Epithelial cell of proximal tubule (primary cell): ENCODE measurements around the gene TMPRSS11D. TPM values are rescaled to one million over a fixed set of nuclear protein-coding genes. Genes with fewer than 3 reads are reported as not detected.

ENCODE experiments used
- DNase-seq: peaks from one replicate; pipeline ENCODE4 v3.0.0-alpha.2; 2011; ENCODE audit warnings: low read depth
- H3K4me3 ChIP-seq: 2 replicates; pipeline ENCODE4 v1.5.1; 2011; ENCODE audit warnings: low read depth, mild to moderate bottlenecking, low read length
- total RNA-seq: library from RNA; depleted of rRNA; stranded (reverse); fragments of >200 nt; gene quantifications from 2 replicates; pipeline ENCODE4 v1.2.3, GENCODE V29; 2015
- TF ChIP-seq, protein P1 (sequence below): conservative IDR thresholded peaks from 2 replicates; pipeline ENCODE4 v1.5.1; 2012; ENCODE audit warnings: low read depth, mild to moderate bottlenecking, low read length

Gene TMPRSS11D, protein sequence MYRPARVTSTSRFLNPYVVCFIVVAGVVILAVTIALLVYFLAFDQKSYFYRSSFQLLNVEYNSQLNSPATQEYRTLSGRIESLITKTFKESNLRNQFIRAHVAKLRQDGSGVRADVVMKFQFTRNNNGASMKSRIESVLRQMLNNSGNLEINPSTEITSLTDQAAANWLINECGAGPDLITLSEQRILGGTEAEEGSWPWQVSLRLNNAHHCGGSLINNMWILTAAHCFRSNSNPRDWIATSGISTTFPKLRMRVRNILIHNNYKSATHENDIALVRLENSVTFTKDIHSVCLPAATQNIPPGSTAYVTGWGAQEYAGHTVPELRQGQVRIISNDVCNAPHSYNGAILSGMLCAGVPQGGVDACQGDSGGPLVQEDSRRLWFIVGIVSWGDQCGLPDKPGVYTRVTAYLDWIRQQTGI
- total RNA-seq: not detected in 2 replicates

DNA sequence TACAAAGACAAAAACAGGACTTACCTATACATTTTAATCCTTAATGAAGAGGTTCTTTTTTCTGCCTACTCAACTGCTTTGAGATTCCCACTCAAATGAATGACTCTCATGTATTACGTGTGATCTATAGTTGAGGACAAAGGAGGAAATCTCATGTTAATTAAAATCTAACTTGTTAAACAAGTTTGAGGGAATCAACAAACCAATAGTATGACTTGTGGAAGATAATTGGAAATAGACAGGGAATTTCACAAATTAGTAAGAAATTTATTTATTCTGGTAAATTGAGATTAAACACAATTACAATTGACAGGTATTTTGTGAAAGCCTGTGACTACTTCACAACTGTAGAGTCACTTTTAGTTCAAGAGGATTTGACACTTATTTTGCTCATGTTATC lies at the start of gene TMPRSS11D:
TSS of gene TMPRSS11D (minus strand) at position 101 of the 400 bp plus-strand sequence. CDS start at position 32, 69 bp downstream.
- DNase-seq: no peak
- TF ChIP-seq, protein P1, sequence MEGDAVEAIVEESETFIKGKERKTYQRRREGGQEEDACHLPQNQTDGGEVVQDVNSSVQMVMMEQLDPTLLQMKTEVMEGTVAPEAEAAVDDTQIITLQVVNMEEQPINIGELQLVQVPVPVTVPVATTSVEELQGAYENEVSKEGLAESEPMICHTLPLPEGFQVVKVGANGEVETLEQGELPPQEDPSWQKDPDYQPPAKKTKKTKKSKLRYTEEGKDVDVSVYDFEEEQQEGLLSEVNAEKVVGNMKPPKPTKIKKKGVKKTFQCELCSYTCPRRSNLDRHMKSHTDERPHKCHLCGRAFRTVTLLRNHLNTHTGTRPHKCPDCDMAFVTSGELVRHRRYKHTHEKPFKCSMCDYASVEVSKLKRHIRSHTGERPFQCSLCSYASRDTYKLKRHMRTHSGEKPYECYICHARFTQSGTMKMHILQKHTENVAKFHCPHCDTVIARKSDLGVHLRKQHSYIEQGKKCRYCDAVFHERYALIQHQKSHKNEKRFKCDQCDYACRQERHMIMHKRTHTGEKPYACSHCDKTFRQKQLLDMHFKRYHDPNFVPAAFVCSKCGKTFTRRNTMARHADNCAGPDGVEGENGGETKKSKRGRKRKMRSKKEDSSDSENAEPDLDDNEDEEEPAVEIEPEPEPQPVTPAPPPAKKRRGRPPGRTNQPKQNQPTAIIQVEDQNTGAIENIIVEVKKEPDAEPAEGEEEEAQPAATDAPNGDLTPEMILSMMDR: no peak
- no peak within 1 kb of the TSS for H3K4me3 ChIP-seq

DNA sequence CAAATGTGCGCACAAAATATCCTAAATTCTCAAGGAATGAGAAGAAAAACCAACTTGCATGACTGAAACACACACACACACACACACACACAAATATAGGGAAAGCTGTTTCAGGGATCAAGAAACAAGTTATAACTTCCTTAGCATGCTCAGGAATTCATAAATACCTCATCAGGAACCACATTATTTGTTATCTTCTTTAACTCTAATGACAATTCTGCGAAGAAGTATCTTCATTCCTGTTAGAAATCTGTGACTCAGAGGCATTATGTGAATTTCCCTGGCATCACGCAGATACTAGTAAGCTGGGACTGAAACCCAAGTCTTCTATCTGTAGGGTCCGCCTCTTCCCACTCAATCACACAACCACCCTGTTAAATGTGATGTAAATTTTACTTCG lies 49.2 kb upstream of the TMPRSS11D start:
- TF ChIP-seq, protein P1: no peak
- no peak for DNase-seq
- H3K4me3 ChIP-seq: no peak overlapping the region

DNA sequence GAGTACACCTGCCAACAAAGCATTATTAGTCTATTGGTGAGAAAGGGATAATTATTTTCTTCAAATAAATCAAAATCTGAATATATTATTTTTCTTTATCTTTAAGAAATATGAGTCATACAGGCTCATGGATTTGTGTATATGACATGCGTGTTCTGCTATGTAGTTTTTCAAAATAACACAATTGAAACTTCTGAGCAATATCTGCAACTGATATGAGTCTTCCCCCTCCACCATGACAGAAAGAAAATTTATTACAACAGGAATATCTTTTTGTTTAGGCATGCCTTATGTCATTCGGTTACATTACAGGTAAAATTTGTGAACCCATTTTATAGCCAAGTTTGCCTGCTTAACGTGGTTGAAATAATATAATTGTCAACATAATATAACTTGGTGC lies 47.5 kb upstream of the TMPRSS11D start:
- TF ChIP-seq, protein P1: no peak
- DNase-seq: no peak

DNA sequence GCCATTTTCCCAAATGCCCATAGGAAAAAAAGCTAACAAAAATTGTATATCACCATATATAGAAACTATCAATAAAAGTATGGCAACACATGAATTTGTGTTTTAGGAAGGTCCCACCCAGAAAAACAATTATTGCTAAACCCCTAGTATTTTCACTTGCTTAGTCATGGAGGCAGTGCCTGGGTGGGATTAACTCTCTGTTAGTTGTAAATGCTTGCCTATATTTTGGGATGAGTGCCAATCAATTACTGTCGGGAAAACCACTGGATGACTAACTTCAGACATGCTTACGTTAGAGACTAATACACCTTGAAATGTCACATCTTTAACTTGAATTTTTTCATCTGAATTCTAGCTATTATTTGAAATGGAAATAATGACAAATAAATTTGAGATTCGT lies 45.6 kb upstream of the TMPRSS11D start:
- DNase-seq: no peak
- no peak overlapping the region for H3K4me3 ChIP-seq
- TF ChIP-seq, protein P1: no peak

More for the DNA sequence above, 47.5 kb upstream of the TMPRSS11D start:
- no peak overlapping the region for H3K4me3 ChIP-seq

DNA sequence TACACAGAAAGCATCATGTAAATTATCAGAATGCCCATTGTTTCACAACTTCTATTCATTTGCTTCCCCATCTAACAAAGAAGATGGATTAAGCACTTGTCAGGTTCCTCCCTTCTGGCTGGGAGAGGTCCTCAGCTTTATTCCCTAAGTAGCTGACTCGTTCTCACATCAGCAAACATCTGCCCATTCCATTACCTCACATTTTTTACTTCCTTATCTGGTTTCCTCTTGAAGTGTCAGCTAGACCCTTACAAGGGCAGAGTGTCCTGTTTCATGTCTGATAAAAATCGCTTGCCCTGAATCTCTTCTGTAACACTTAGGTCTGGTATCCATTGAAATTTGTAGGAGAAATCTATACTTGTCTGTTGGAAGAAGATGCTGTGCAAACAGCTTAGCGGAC lies 44.7 kb upstream of the TMPRSS11D start:
- TF ChIP-seq, protein P1: no peak
- DNase-seq: no peak
- no peak overlapping the region for H3K4me3 ChIP-seq

DNA sequence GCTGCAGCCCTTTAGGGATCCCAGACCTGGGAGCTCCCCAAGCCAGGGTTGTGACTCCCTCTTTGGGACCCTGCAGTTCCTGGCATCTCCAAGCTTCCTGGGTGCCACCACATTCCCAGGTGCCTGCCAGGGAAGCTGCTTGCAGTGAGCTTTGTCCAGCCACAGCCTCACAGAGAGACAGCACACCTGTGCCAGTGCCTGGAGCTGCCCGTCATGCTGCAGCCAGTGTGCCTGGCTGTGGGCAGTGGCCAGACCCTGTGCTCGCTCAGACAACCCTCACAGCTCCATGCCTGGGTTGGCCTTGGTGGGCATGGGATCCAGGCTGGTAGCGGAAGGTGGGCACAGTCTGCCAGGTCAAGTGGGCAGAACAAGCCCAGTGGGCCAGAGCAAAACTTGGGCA lies 43.4 kb upstream of the TMPRSS11D start:
- TF ChIP-seq, protein P1: no peak
- no peak overlapping the region for H3K4me3 ChIP-seq
- DNase-seq: no peak

DNA sequence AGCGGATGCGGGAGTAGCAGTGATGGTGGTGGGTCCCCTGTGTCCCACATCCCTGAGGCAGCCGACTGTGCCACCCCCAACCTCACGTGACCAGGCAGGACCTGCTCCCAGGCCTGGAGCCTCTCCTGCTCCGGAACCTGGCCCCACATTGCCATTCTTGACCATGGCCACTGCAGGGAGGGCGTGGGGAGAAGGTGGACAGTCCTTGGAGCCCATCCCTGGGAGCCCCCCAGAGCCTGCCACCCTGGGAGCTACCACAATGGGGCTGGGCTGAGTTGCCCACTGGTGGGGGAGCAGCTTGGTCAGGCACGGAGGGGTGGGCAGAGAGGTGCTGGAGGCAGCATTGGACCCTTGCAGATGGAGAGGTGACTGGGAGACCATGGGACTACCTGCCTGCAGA lies 42.7 kb upstream of the TMPRSS11D start:
- TF ChIP-seq, protein P1: no peak
- no peak for DNase-seq

More for the DNA sequence above, 42.7 kb upstream of the TMPRSS11D start:
- H3K4me3 ChIP-seq: no peak overlapping the region
